HG02763 (cell line): ENCODE data around the gene CXCR1.
"Not testable (repeated sequence)": the region's sequence is repeated elsewhere in the genome, so short reads cannot be mapped to it uniquely, and the experiment has no call there.

Experiments
- ATAC-seq: cut with Tn5 transposase; IDR thresholded peaks from one replicate; pipeline ENCODE4 v1.9.1; 2021; ENCODE audit warnings: mild to moderate bottlenecking, moderate library complexity; ENCODE audit not compliant: unreplicated experiment

The CXCR1 gene

DNA sequence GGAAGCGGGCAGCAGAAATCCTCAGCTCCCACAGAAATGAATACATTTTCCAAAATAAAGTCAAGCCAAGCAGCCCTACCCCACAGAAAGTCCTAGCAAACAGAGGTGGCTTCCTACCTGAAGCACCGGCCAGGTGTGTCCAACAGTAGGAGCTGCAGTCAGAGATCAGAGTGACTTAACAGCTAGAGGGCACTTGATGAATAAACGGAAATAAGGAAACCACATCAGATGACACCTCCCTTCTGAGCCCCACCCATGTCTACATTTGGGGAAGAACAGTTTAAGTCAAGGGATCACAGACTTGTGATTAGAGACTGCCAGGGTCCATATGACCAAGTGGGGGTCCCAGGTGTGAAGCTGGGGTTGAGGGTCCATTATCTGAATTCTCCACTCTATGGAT is at the start of gene CXCR1:
TSS of gene CXCR1 (minus strand) at position 172 of the 400 bp plus-strand sequence. CDS start 1,751 bp downstream, outside the sequence.
- ATAC-seq = no peak

DNA sequence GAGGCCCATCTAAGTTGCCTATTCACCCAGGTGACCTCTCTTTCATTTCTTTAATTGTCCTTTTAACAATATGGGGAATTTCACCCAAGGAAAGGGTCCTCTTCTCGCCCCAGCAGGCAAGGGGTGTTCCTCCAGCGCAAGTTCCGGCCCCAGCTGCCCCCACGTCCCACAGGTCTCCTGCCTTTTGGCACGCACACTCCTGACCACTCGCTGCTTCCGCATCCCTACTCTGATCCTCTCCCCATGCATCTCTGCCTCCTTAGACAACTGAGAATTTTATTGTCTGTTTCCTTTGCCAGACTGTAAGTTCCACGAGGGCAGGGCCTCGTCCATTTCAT is 49.5 kb upstream of the CXCR1 start:
- no peak for ATAC-seq

DNA sequence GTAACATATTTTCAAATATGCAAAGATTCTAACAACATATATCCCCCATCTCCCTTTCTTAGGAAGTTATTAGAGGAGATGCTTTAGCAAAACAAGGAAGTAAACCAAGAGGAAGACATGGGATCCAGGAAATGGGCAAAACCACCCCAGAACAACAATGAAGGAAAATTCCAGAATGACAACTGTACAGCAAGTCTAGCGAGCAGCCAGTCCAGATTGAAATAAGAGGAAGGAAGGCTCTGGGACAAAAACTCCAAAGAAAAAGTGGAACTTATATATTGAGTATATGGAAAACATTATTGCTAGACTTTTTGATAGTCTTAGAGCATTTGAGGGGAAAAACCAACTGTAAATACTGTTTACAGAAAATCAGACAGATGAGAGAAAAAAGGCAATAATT is 47.4 kb upstream of the CXCR1 start:
- ATAC-seq = no peak

DNA sequence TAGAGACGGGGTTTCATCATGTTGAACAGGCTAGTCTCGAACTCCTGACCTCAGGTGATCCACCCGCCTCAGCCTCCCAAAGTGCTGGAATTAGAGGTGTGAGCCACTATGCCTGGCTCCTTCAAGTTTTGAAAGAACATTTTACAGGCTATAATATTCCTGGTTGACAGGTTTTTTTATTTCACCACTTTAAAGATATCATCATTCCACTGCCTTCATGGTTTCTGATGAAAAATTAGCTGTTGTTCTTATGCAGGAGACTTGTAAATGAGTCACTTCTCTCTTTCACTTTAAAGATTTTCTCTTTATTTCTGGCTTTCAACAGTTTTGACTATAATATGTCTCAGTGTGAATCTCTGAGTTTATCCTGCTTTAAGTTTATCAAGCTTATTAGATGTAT is 42.3 kb upstream of the CXCR1 start:
- ATAC-seq = no peak

DNA sequence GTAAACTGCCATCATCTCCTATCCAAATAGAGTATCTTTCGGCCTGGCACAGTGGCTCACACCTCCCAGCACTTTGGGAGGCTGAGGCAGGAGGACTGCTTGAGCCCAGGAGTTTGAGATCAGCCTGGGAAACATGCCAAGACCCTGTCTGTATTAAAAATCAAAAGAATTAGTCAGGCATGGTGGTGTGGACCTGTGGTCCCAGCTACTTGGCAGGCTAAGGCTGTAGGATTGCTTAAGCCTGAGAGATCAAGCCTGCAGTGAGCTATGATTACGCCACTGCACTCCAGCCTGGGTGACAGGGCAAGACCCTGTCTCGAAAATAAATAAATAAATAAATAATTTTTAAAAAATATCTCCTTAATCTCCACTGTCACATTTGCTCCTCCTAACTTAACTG is 35.5 kb upstream of the CXCR1 start:
- no peak for ATAC-seq

DNA sequence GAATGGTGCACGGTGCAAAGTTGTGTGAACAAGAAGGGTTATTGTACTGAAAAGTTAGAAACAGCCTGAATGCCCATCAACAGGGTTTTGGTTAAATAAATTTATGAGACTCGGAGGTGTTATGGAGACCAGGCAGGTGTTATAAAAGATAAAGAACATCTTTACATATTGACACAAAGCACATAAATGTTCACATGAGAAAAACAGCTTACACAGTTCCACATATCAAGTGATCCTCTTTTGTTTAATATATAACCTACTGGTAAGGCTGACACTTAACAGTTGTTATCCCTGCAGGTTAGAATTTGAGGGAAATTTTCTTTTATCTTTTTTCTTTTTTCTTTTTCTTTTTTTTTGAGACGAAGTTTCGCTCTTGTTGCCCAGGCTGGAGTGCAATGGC is 30.2 kb upstream of the CXCR1 start:
- ATAC-seq = no peak

DNA sequence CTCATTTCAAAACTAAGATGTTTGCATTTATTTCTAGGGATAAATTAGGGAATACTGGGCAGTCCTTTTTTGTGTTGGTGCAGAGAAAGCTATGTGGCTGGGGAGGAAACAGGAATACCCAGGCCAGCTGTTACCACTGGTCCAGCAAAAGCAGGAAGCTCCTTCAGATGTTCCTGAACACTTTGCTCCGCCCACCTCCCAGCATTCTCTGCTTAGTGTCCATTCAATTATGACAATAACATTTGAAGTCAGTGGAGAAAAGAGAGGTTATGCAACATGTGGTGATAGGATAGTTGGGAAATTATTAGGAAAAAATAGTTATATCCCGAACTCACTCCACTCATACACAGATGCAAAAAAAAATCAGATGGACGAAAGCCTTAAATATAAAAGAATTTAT is 28.1 kb upstream of the CXCR1 start:
- no peak for ATAC-seq

DNA sequence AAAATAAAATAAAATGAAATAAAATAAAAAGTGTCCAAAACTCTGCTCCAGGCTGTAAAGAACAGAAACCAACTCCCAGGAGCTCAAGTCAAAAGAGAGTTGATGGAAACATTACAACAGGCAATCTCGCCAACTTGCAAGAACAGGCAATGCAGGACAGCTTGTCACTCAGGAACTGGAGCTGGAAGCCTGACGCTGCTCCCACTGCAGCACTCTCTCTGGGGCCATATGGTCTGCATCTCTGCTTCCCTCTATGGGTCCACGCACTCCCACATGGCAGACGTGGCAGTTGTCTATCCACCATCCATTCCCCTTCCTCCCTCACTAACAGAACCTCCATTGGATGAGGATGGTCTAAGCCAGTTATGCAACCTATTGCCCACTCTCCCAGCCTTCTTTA is 26.9 kb upstream of the CXCR1 start:
- no peak for ATAC-seq

DNA sequence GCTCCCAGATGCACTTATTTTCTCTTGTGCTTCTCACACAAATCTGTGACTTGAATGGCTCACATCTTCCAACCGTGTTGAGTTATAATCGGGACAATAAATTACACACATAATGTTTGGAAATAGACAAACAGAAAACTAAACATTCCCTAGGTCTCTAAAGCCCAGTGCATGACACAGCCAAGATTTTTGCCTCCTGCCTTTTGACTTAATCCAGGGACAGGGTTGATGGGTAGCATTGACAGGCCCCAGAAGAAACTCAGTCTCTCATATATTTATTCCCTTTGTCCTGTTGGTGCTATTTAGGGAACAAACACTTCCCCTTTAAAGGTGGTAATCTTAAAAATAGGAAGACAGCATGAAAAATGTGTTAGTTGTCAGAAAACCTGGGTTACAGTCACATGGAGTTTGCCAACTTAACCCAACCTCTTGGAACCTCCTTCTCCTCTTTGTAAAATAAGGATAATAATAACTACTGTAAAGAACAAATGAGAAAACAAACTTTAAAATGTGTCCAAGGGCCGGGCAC is 26.2 kb upstream of the CXCR1 start:
- no peak for ATAC-seq

DNA sequence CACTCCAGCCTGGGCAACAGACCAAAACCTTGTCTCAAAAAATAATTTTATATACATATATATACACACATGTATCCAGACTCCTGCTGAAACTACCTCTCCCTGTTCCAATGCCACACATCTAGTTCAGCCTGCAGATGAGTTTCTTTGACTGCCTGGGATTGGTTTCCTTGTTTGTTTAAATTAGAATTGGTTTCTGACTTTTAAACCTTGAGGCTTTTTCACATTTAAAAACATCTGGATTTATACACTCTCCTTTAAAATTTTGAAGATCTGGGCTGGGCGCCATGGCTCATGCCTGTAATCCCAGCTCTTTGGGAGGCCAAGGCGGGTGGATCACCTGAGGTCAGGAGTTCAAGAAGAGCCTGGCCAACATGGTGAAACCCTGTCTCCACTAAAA is 21.8 kb upstream of the CXCR1 start:
- ATAC-seq = no peak

DNA sequence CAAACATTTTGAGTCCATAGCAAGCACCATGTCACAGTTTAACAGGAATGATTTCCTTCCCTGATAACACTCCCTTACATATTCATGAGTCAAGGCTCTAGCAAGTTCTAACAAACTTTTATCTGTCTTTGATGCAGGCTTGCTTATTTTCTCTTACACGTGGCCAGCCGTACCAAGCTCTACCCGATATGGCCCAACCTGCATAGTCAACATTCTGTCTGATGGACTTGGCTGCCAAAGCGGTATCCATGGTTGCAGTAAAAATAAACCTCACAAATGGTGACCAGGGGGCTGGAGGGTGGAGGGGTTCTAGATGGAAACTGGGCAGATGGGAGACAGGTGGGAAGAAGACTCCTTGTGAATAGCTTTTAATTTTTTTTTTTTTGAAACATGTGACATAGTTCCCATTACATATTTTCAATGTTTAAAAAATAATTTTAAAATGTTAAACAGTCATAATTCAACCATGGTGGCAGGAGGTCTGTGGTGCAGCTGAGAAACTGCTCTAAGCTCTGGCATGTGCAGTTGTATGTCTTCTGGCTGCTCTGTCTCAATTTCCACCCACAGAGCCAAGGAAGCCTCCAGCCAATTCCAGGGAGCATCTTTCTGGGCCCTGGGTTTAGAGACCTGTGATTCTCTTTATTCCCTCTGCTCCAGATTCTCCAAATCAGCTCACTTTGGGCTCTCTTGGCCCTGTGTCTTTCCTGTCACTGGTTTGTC is 20.7 kb upstream of the CXCR1 start:
- ATAC-seq = no peak

DNA sequence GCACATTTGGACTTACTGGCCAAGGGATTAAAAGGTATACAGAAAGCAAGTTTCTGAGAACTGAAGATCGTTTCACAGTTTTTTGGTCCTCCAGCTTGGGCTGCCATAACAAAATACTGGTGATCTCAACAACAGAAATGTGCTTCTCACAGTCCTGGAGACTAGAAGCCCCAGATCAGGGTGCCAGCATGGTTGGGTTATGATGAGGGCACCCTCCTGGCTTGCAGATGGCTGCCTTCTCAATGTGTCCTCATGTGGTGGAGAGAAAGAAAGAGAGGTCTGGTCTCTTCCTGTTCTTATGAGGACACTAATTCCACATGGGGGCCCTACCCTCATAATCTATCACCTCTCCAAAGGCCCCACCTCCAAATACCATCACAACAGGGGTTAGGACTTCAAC is 20.1 kb upstream of the CXCR1 start:
- ATAC-seq = no peak

DNA sequence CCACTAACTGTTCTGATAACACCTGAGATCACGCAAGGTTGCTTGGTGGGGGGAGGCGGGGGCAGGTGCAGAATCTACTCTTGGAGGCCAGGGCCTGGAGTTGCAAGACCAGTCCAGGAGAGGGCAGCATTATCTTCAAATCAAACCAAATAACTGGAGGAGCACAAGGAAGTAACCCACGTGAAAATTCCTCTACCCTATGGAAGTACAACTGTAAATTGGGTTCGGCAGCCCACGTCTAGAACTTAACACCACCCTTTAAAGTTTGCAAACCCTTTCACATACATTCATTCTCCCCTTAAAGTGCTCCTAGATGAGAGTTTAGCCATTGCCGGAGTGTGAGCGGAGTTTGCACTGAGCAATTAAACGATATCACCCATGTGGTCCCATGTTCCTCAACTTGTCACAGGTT is 19.6 kb upstream of the CXCR1 start:
- no peak for ATAC-seq

DNA sequence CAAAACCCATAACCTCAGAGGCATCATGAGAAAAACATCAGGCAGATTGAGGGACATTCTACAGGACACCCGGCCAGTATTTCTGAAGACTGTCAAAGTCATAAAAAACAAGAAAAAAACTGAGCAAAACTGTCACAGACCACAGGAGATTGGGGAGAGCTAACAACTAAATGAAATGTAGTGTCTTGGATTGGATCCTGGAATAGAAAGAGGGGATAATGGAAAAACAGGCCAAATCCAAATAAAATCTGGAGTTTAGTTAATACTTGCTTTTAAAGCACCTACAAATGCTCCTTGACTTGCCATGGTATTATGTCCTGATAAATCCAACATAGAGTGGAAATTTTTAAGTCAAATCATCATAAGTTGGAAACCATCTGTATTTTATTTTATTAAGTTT is 17.6 kb upstream of the CXCR1 start:
- no peak for ATAC-seq

DNA sequence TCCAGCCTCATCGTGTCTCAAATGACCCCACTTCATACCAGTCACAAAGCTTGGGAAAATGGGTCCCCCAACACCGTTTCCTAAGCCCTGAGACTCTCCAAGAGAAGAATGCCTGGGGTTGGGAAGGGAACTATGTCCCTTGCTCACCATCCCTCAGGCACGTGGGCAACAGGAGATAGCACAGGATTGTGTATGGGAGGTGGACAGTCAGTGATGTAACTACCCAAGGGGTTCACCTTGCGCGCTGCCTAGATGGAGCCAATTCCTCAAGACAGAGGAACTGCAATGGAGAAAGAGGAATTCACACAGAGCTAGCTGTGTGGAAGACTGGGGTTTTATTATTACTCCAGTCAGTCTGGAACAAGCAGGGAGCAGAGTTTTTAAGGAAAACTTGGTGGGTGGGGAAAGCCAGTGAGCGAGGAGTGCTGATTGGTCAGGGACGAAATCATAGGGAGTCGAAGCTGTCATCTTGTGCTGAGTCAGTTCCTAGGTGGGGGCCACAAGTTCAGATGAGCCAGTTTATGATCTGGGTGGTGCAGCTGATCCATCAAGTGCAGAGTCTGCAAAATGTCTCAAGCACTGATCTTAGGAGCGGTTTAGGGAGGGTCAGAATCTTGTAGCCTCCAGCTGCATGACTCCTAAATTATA is 13.8 kb upstream of the CXCR1 start:
- ATAC-seq = no peak

DNA sequence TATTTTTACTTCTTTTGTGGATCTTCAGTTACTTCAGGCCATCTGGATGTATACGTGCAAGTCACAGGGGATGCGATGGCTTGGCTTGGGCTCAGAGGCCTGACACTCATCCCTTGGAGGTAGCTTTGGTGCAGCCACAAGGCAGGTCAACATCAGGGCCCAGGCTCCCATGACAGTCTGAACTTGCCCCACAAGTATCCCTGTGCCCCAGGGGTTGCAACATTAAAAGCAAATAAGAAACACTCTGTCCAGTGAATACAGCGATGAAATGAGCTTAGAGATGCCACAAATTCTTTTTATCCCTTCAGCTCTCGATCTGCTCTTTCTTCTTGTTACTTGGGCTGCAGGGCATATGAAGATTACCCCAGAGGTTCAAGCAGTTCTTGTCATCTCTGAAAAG is 13.0 kb upstream of the CXCR1 start:
- no peak for ATAC-seq

DNA sequence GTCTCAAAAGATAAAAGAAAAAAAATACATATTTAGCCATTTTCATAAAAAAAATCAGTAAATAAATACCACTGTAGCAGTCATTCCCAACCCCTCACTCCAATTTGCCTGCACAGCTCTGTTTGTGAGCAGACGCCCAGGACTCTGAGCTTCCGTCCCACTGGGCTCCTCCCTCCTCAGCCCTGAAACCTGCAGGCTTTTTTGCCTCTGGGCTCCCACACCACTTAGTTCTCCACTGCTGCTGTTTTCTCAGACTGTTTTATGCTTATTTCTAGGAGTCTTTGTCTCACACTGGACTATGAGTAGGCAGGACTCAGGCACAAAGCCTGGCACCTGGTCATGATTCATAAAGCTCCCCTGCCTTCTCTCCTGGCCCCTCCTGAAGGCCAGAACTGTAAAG is 6.1 kb upstream of the CXCR1 start:
- ATAC-seq = no peak

DNA sequence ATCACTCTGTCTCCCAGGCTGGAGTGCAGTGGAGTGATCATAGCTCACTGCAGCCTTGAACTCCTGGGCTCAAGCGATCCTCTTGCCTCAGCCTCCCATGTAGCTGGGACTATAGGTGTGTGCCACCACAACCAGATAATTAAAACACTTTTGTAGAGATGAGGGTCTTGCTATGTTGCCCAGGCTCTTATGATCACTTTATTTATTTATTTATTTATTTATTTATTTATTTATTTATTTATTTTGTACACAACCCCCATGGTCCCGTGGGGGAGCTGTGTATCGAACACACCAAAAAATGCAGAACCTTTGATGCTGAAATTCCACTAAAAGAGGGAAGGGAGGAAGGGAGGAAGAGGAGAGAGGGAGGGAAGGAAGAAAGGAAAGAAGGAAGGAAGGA is 5.0 kb upstream of the CXCR1 start:
- ATAC-seq = not testable (repeated sequence)

DNA sequence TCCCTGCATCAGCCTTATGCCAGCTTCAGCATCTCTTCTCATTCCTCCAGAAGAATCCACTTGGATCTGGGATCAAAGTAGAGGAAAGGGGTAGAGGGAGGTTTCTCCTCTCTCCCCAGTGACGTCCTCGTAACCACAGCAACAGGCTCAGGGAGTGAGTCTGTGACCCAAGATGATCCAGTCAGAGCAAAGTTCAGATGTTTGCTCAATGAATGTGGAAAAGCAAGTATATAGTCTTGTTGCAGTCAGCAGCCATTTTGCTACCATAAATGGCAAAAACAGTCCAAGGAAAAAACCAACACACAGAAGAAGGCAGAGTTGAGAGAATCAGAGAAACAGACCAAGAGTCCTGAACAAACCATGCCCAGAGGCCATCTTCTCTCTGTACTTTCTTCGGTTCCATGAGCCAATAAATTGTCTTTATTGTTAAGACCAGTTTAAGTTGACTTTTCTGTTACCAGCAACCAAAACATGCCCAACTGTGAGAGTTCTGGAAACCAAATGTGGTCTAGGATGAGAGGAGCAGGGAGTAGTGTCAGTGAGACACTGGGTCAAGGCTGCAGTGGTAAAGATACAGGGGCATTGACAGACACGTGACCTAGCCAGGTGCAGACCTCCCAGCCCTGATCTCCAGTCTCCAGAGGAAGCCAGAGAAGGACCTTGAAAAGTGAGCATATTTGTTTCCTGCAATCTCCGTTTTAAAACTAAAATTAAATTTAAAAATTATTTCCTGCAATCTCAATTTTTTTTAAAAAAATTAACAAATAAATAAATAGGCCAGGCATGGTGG is 3.2 kb upstream of the CXCR1 start:
- ATAC-seq = no peak

DNA sequence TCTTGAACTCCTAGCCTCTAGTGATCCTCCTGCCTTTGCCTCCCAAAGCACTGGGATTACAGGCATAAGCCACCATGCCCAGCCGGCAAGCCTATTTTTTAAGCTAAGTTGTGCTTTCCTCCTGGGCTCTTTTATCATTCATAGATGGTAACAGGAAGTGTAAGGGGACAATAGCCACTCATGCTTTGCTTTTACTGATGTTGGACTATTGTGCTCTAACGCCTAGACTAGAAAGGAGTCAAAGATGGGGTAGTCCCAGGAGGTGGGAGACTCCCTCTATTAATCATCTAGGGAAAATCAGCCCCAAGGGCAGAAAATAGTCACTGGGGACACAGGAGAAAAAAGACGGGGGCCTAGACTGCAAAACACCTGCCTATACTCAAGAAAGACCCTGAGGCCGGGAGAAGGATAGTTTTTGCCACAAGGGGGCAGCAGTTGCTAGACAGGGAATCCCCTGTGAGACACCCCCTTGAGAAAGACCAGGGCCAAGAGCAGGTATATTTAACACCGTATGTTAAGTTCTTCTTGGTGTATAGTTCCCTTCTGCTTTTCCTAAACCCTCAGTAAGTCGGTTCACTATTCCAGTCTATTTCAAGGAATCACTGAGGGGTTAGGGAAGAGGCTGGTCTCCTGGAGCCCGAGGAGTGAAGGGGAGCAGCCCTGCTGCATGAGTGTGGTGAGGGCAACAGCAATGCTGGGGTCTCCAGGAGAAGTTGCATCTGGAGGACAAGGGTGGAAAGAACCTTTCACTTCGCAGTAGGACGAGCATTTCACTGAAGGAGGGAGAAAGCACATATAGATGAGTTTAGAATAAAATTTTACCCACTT is 2.1 kb upstream of the CXCR1 start:
- ATAC-seq = peak; percentile 45

DNA sequence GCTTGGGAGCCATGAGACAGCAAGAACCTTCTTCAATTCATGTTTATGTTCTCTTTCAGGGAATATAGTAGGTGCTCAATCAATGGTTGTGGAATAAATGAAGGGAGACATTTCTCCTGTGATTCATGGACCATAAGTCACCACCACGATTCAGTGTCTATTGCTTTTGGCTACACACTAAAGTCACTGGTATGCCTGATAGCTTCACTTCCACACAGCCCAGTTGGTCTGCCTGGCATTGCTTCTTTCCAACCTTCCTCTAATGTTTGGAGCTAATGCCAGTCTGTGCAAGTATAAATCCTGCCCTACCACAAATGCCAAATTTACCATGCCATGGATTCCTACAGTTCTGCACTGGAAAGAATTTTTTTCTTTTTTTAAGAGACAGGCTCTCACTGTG is 1.3 kb upstream of the CXCR1 start:
- no peak for ATAC-seq
